HL-60/S4 treated with phorbol 12-myristate 13-acetate at 8.2 ng/mL for 4 days and 3 days (cell line): Measurements from ENCODE around the gene PDXP.
"Not testable (repeated sequence)": the region's sequence is repeated elsewhere in the genome, so short reads cannot be mapped to it uniquely, and the experiment has no call there.

Source experiments
- in situ Hi-C: fragments of 300-500 bp; cut with MboI; formaldehyde crosslinking; loops from 2 replicates; pipeline ENCODE4 v1.15.0; 2022; ENCODE audit warnings: low sequenced_read_pairs

Gene PDXP

GRCh38 chr22:37696260-37696656 lies 37.7 kb downstream of the PDXP start:
- in situ Hi-C loops, result not testable (repeated sequence)

GRCh38 chr22:37696657-37697537 lies 38.4 kb downstream of the PDXP start, which contains the start of gene TRIOBP:
Gene TRIOBP, plus strand, starts transcription at chr22:37697048. Its CDS starts 4,318 bp downstream, at chr22:37701366.
- in situ Hi-C loops, result no loop called here

GRCh38 chr22:37697538-37697835 lies 39.0 kb downstream of the PDXP start:
- in situ Hi-C loops, result no loop called here

GRCh38 chr22:37701141-37701786 lies 42.7 kb downstream of the PDXP start:
- in situ Hi-C loops, result no loop called here

- in situ Hi-C loops, result no loop called here
These were observed 45.4 kb downstream of the PDXP start for GRCh38 chr22:37703906-37704305.

GRCh38 chr22:37704645-37705044 lies 46.1 kb downstream of the PDXP start:
- in situ Hi-C loops, result no loop called here

- in situ Hi-C loops, result no loop called here
These were observed 46.7 kb downstream of the PDXP start for GRCh38 chr22:37705205-37705604.

- in situ Hi-C loops, result no loop called here
These were observed 50.3 kb downstream of the PDXP start for GRCh38 chr22:37708580-37709444.

GRCh38 chr22:37709445-37709765 lies 50.9 kb downstream of the PDXP start:
- in situ Hi-C loops, result no loop called here

- in situ Hi-C loops, result no loop called here
These were observed 52.2 kb downstream of the PDXP start for GRCh38 chr22:37710675-37711074.

GRCh38 chr22:37711490-37711889 lies 53.0 kb downstream of the PDXP start:
- in situ Hi-C loops, result no loop called here

- in situ Hi-C loops, result no loop called here
These were observed 55.2 kb downstream of the PDXP start for GRCh38 chr22:37713761-37714160.

GRCh38 chr22:37714634-37715033 lies 56.1 kb downstream of the PDXP start:
- in situ Hi-C loops, result no loop called here

GRCh38 chr22:37715760-37716159 lies 57.2 kb downstream of the PDXP start:
- in situ Hi-C loops, result no loop called here
